Coronary artery (tissue), 2 donors: ENCODE measurements around the gene TDRD6.

ENCODE experiments used
- DNase-seq: peaks from one replicate; pipeline ENCODE4 v3.0.0-alpha.2; 2017; ENCODE audit warnings: low spot score
- H3K27ac ChIP-seq, 2 donors: fragments of 200-600 bp; sonication (generic); one replicate each; pipeline ENCODE4 v1.5.1; 2016 to 2019
- H3K4me3 ChIP-seq: fragments of 200-600 bp; sonication (generic); 2 replicates; pipeline ENCODE4 v1.5.1; 2016; ENCODE audit warnings: mild to moderate bottlenecking, moderate library complexity
- TF ChIP-seq, protein P1 (sequence below): fragments of 200-600 bp; sonication (generic); IDR thresholded peaks from one replicate; pipeline ENCODE4 v1.5.1; 2019; ENCODE audit warnings: antibody characterized with exemption

The TDRD6 gene

DNA sequence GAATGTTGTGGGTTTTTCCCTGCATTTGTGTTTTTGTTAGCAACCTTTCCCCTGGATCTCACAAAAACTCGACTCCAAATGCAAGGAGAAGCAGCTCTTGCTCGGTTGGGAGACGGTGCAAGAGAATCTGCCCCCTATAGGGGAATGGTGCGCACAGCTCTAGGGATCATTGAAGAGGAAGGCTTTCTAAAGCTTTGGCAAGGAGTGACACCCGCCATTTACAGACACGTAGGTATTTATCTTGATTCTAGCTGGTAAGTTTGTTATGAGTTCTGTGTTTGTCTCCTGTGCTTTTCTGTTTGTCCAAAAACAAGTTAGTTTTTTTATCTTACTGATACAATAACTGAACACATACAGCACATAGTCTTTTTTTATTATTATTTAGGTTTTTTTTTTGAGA lies 31.9 kb upstream of the TDRD6 start:
- Histone ChIP-seq H3K27ac (no peak overlapping the region), H3K4me3 (no peak overlapping the region)
- DNase-seq, result no peak
- TF ChIP-seq, protein P1, sequence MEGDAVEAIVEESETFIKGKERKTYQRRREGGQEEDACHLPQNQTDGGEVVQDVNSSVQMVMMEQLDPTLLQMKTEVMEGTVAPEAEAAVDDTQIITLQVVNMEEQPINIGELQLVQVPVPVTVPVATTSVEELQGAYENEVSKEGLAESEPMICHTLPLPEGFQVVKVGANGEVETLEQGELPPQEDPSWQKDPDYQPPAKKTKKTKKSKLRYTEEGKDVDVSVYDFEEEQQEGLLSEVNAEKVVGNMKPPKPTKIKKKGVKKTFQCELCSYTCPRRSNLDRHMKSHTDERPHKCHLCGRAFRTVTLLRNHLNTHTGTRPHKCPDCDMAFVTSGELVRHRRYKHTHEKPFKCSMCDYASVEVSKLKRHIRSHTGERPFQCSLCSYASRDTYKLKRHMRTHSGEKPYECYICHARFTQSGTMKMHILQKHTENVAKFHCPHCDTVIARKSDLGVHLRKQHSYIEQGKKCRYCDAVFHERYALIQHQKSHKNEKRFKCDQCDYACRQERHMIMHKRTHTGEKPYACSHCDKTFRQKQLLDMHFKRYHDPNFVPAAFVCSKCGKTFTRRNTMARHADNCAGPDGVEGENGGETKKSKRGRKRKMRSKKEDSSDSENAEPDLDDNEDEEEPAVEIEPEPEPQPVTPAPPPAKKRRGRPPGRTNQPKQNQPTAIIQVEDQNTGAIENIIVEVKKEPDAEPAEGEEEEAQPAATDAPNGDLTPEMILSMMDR, result no peak

DNA sequence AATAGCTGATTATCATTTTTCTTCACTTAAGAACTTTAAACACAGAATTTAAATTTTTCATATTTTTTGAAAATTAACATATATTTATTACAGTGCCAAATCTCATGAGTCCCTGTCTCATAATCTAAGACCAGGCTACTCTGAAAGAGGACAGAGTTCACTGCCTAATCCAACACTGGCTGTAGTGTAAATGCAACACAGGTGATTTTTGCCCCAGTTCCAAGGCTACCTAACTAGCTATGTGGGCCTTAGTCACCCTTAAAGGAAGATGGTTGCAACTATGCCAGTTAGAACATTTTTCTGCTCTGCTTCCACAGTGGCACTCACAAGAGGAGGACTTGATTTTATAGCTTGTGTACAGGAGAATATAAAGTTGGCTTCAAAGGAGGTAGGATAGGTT lies 30.0 kb upstream of the TDRD6 start:
- no peak for DNase-seq
- TF ChIP-seq, protein P1, result no peak
- H3K4me3 ChIP-seq, result no peak overlapping the region

GRCh38 chr6:46661483-46661882 lies 26.2 kb upstream of the TDRD6 start:
- TF ChIP-seq, protein P1, result no peak
- H3K4me3 ChIP-seq, result no peak overlapping the region
- DNase-seq, result no peak
- H3K27ac ChIP-seq, result no peak overlapping the region

More for the DNA sequence above, 30.0 kb upstream of the TDRD6 start:
- no peak overlapping the region for H3K27ac ChIP-seq

DNA sequence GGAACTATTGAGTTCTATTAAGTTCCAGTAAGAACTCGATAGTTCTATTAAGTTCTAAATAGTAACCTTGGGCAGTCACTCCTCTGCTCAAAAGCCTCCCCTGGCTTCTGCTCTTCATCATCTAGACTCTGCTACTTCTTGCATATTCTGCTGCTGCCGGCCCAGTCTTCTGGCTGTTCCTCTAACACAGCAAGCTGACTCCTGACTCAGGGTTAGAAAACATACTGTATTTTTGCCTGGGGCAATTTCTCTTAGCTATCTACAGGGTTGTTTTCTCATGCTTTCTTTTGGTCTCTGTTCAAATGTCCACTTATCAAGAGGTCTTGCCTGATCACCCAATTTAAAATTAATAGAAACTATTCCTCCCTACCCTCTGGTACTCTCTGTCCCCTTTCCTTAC lies 20.3 kb upstream of the TDRD6 start:
- TF ChIP-seq, protein P1, result no peak
- H3K27ac ChIP-seq, result no peak overlapping the region
- H3K4me3 ChIP-seq, result no peak overlapping the region
- no peak for DNase-seq

- no peak for DNase-seq
Measured at GRCh38 chr6:46674410-46674809, 13.3 kb upstream of the TDRD6 start.

DNA sequence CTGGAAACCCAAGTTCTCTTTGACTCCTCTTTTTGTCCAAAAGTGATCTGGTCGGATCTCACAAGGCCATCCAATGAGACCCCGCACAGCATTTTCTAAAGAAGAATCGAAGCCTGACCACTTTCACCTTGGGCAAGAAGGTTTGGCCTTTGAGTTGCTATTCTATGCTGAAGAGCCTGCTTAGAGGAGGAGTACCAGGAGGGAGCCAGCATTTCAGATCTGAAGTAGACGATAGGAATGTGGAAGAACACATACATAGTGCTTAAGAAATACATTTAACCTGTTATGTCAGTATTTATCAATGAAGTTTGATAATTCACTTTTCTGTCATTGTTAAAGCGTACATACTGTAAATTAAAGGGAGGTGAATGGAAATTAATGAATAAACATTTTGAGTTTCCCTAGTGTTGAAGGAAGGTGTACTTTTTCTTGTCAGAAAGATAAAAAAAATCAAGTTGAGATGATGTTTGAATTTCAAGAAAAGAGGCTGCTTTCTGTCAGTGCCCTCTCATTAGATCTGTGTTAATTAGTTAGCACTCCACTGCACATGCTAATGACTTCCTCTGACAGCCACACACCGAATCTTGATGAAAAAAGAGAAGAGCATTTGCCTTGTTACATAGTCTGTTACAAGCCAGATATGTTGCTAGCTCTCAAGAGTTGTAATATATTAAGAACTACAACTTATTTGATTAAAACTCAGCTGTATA lies 10.9 kb upstream of the TDRD6 start:
- no peak for DNase-seq
- Histone ChIP-seq H3K4me3 (no peak overlapping the region), H3K27ac (no peak overlapping the region)
- TF ChIP-seq, protein P1, result no peak

More at GRCh38 chr6:46674410-46674809, 13.3 kb upstream of the TDRD6 start:
- Histone ChIP-seq H3K4me3 (no peak overlapping the region), H3K27ac (no peak overlapping the region)
- TF ChIP-seq, protein P1, result no peak

- DNase-seq, result no peak
- TF ChIP-seq, protein P1, result no peak
- no peak overlapping the region for H3K4me3 ChIP-seq
- H3K27ac ChIP-seq, result no peak overlapping the region
Measured at GRCh38 chr6:46677314-46677654, 10.4 kb upstream of the TDRD6 start.
